NAMALWA (cell line): ENCODE measurements around the gene AQP5.
"Not testable (repeated sequence)": the region's sequence is repeated elsewhere in the genome, so short reads cannot be mapped to it uniquely, and the experiment has no call there.

Experiments used
- DNase-seq: peaks from one replicate; pipeline ENCODE4 v3.0.0-alpha.2; 2015; ENCODE audit warnings: low spot score

The AQP5 gene

DNA sequence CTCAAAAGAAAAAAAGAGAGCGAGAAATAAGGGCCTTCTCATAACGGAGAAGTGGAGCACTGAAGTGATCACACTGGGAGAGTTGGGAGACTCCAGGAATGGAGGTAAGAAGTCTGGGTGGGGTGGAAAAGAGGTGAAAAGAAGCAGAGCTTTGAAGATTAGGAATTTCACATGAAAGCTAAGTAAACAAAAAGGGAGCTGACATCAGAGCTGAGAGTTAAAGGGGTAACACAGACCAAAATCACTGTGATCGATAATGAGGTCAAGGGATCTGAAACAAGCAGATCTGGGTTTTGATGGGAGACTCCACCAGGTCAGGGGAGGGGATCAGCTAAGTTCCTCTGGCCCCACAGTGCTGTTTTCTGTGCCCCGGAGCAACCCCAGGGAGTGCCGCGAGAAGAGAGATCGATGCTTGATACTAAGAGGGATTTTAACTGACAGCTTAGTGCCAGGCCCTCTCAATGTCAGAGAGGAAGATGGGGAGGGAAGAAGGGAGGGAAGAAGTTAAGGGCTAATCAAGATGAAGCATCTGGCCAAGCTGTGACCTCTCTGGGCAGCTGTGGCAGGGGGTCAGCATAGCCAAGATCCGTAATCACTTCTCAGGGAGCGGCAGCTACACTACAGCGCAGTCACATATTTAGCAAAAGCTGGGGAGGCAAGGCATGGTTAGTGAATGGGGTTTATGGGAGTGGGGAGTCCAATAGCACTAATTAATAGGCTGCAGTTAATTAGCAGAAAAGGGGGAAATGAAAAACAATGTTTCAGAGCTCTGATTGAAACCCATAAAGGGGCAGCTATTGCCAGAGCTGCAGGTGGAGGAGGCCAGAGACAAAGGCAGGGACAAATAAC, 19.1 kb downstream of the AQP5 start:
- DNase-seq: no peak

DNA sequence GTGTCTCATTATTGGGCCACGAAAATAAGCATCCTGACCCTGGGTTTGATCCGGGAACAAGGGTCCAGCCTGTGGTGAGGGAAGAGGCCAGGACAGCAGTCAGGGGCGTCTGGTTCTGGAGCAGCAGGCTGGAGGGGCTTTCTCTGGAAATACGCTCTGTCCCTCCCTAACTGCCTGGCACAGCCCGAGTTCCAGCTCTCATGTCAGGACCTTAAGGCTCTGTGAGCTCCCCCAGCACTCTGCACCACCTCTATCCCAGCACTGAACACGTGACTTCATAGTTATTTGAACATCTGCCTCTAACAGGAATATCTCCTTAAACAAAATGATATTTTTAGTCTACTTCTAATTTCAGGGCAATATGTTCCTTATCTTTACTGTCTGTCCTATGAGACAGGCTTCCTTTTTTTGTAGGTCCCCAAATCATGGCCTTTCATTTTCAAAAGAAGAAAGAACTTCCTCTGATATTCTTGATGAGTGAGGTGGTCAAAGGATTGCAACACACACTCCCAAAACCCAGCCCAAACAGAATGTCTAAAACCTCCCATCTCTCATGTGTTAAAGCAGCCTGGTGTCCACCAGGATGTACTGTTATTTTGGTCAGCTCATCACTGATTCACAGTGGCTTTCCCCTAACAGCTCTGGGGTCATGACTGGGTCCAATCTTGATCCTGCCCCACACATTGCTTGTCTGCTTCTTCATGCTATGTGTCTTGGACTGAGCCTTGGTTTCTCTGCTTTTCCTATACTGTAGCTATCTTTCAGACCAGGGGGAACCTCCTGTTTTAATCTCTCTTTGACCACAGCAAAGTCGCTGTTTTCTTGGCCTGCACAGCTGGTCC, 20.8 kb downstream of the AQP5 start:
- DNase-seq: no peak

DNA sequence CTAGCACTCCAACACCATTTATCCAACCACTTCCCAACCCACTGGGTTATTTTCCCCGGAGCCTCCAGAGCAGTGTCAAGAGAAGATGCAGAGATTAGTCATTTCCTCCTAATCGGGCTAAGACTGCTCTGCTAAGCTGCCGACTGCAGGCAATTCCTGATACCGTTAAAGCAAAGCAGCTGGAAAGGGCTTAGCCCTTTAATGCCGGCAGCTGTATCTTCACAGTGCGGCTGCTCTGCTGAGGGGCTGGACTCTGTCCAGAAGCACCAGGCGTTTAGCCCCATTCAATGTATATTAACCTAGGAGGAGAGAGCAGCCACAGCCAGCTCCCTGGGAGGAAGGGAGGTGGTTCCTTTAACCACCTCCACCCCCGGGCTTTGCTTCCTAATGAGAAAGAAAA, 22.2 kb downstream of the AQP5 start:
- DNase-seq: no peak

DNA sequence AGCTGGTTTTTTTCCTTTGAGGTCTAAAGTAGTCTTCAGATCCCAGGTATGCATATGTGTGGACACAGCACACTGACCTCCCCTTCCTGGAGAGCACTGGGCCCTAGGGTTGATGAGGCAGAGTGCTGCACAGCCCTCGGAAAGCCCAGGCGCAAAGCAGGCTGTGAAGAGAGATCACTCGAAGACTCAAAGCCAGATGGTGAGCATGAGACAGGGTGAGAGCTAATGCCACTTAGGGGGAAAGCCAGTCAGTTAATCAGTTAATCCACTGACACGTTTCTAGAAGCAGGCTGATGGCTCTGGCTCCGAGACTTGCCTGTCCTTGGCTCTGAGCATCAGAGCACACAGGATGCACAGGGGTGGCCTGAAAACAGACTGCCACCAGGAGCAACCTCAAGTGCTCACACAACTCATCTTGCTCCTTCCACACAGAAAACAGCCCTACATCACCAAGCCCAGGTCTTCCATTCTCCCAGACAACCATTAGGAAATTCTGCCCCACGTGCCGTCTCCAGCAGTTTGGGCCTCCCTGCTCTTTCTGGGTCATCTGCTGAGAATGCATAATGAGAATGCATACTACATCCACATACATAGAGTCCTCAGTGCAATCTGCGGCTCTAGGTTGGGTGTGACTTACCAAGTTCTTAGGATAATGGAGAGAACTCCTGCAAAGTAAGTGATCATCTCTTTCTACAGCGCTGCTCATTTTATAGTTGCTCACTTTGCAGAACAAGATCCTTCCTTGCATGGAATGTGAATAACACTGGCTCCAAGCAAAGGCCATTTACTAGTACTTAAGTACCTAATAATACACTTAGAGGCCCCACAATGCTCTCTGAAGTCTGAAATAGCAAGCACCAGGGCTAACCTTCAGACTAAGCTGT, 23.0 kb downstream of the AQP5 start:
- no peak for DNase-seq

DNA sequence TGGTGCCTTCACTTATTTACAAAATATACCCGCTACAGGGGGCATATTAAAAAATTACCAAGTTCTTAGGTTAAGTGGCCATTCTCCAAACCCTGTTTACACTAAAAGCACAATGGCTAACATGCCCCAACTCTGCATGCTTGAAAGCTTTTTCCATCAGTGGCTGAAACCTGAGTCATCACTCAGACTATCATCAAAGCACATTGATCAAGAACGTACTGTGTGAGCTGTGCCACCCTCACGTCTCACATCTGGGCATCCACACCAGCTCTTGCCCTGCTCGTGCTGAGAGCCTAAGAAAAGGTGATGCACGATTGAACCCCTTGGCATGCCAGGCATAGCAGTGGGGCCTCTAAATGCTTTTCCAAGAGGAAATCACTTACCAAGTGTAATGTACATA, 24.3 kb downstream of the AQP5 start:
- DNase-seq: no peak

DNA sequence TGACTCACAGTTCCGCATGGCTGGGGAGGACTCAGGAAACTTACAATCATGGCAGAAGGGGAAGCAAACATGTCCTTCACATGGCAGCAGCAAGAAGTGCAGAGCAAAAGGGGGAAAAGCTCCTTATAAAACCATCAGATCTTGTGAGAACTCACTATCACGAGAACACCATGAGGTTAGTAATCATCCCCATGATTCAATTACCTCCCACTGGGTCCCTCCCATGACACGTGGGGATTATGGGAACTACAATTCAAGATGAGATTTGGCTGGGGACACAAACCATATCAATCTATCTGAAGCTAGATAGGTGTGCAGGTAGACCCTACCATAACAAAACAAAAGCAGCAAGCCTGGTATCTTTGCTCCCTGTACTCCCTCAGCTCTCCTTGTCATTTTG, 24.8 kb downstream of the AQP5 start:
- not testable (repeated sequence) for DNase-seq

DNA sequence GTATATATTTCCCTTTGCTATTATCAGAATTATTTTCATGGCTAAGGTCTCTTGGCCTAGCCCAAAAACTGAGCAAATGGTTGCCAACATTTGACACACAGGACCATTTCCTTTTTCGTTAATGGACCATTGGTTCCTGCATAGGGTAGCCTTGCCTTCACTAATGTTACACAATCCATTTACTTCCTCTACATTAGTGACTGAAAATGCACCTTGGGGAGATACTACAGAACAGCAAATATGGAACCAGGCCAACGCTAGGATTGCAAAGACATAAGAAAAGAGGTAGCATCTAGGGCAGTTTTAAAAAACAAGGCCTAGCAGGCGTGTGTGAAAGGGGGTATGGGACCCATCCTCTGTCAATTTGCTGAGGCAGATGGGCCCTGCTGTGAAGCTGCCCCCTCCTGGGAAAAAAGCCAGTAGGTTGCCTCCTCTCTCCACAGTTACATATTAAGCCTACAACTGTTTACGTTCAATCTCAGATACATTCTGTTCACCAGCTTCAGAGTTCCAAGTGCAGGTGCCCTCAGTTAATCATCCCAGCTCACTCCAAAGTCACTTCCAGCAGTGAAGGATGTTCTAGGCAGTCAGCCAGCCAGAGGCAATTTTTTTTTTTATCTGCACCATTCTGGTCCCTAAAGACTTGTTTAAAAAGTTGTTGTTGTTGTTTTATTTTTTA, 26.1 kb downstream of the AQP5 start:
- DNase-seq: no peak

DNA sequence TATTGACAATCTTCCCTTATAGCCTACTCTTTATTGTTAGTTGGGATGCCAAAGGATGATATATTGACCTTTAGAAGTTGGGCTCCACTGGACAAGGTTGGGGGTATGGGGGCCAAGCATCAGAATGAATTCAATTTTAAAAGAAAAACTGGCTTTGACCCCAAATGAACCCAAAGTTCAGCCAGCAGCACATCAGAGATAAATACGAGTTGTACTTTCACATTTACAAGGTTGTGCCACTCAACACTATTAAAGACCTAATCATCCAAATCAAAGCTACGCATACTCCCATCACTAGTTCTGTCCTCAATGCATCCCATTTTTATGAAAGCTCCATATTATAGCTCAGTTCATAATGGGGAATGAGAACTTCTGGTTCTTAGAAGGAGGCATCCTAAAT, 27.7 kb downstream of the AQP5 start:
- DNase-seq: not testable (repeated sequence)

DNA sequence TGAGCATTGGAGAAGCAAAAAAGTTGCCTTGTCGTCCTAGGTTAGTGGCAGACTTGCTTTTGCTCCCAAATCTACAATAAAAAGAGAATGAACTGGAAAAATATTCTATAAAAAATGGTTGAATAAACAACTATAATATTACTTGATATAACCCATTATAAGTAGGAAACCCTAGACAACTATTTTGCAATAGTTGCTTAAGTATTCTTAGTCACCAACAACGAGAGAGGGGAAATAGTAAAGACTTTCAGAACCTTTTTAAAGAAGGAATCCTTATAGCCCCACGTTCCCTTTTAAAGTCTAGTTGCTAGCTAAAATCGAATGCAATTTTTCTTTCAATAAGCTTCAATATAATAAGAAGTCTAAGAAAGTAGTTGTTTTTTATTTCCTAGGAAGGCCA, 28.6 kb downstream of the AQP5 start:
- no peak for DNase-seq

DNA sequence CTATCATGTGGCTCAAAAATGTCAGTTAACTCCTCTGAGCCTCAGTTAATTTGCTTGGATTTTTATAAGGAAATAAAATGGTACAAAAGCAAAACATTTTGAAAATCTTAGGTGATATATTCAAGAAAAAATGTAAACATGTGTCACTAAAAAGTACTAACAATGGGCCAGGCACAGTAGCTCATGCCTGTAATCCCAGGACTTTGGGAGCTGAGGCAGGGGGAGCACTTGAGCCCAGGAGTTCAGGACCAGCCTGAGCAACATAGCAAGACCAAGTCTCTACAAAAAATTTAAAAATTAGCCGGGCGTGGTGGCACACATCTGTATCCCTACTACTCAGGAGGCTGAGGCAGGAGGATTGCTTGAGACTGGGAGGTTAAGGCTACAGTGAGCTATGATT, 36.8 kb downstream of the AQP5 start:
- no peak for DNase-seq

DNA sequence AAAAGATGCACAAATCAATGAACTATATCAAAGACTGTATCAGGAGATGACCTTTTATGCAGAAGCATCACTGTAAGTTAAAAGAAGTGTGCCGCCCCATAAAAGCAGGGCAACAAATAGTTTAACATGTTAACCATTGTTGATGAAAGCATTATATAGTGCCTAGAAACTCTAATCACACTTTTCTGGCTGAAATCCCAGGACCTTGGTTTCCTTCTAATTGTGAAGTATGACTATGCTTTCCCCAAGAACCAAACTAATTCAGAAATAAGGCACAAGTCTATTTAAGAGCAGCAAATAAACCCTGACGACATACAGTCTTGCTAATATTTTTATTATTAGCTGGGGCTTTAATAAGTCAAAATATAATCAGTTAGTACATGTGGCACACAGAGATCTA, 41.9 kb downstream of the AQP5 start:
- no peak for DNase-seq

DNA sequence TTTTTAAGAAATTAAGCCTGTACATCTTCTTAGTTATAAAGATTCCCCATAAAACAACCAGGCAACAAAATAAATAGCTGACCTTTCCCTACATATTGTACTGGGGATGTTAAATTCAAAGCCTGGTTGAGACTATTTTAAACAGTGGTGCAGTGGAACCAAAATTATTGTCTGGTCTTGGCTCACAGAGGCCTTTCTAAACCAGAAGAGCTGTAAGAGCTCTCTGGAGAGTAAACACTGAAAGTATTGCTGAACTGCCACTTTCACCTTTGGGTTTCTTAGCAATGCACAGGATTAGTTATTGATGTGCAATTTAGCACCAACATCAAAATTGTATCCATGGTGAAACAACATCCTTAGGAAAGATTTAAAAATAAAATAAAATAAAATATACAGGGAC, 43.0 kb downstream of the AQP5 start:
- no peak for DNase-seq

DNA sequence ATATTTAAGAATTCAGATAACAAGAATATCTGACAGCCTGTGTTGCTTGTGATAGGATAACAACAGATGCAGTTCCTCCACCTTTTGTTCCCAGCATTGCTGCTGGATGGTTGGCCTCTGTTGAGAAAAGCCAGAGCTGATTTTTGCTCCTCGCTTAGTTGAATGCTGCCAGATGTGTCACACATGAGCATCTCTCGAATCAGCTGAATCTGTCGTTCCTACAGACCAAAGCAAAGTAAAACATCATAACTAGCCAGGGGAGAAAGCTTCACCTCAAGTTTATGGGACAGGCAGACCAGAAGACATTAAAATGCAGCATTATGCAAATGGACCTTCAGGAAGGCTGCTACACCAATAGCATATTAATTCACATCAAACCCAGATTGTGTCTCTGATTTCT, 43.5 kb downstream of the AQP5 start:
- DNase-seq: no peak

DNA sequence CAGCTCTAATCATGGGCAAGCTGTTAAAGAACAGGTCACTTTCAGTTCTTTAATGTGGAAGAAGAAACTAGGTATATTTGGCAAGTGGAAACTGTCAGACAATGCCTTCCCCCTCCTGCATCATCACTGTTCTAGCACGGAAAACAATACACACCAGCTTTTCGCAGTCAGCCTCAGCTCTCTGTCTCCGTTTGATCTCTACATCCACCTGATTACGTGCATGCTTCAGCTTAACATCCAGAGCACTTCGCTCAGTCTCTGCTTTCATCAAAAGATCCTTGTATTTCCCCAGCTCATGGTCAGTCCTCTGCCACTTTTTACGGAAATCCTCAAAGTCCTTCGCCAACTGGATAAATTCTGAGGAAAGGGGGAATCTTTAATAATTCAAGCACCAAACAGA, 44.6 kb downstream of the AQP5 start:
- no peak for DNase-seq

DNA sequence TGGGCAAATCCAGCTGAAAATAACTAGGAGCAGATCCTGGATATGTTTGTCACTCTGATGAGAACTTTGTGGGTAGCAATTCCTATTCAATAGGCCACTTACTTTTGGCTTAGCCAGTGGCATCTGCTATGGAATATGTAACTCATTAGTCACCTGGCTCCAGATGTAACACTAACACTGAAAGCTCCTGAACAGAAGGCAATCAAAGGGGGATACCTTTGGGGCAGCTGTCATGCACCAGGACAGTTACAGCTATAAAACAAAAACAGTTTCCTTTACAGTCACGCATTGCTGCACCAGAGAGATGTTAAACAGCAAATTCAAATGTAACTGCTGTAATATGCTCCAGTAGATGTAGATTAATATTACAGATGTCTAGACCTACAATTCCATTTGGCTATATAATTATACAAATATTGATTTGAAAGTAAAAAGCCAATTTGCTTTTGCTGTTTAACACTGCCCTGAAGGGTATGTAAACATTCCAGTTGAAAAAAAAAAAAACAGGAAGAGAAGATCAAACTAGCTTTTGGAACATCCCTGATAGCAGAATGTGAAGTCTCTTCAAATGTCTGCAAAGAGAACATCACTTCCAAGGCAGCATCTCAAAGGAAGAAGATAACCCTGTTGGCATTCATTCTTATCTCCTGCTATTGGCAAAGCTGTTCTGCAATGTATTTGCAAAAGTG, 45.2 kb downstream of the AQP5 start:
- no peak for DNase-seq

DNA sequence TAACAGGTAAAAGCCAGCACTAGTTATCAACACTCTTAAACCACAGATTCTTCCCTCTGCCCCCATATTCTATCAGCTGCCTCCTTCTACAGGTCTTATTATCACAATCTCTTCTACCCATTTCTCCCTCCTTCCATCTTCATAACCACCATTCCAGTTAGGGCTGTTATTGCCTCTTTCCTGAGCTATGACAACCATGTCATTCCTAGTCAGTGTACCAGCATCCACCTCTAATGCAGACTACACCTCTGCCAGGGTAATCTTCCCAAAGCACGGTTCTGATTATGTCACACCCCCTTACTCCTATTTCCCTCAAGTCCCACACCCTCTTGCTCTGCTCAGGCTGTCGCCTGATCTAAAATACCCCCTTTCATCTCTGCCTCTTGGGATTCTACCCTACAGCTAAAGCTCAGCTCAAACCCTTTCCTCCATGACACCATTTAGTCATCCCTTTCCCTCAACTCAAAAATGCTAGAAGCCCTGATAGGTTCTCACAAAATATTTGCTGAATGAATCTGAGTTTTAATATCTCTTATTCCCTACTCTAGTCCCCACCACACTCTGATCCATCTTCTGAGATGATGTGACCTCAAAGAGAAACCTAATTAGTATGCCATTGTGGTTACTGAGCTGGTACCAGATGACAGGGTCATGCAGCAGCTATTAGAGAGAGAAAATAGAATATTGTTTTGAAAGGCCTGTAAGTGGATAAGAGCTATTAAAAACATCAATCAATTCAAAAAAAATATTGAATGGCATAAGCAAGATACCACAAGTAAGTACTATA, 51.9 kb downstream of the AQP5 start:
- no peak for DNase-seq

DNA sequence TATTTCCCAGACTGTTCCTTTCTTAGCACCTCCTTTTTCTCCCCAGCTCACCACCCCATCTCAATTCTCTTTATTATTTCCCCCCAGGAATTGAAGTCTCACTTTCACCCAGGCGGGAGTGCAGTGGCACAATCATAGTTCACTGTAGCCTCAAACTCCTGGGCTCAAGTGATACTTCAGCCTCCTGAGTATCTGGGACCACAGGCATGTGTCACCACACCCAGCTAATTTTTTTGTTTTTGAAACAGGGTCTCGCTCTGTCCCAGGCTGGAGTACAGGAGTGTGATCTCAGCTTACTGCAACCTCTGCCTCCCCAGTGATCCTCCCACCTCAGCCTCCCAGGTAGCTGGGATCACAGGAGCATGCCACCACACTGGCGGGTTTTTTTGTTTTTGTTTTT, 52.7 kb downstream of the AQP5 start:
- no peak for DNase-seq
